ENCODE data around the gene BMP8B.
"Not testable (repeated sequence)": the region's sequence is repeated elsewhere in the genome, so short reads cannot be mapped to it uniquely, and the experiment has no call there.

Gene BMP8B

DNA sequence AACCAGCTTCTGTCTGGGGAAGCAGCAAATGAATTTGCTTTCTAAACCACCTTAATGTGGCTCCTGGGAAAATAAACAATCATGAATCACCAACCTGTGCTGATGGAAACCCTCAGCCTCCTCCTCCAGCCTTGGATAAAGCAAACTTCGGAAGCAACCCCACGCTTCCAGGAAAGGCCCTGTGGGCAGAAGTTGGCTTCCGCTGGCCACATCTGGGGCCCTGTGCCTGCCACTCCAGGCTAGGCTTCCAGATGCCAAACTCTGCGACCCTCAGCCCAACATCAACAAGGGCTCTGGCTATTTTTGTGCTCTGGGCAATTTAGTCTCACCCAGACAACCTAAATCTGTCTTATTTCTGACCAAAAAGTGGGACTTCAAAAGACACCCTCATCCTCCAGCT is 11.4 kb downstream of the BMP8B start:
- no peak for DNase-seq

DNA sequence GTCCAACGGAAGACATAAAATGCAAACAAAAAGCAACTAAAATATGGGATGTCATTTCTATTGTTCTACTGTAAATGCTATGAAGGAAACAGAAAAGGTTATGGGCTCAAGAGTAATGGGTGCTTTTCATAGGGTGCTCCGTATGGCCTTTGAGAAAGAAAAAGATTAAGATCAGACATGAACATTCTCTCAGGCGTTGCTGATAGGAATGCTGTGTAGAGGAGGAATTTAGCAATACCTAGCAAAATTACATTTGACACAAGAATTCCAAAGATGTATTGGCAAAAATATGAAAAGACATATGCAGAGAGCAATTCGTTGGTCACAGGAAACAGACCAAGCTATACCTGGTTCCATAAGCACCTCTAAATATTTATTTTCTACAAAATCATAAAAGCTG is 11.8 kb downstream of the BMP8B start:
- no peak for DNase-seq

DNA sequence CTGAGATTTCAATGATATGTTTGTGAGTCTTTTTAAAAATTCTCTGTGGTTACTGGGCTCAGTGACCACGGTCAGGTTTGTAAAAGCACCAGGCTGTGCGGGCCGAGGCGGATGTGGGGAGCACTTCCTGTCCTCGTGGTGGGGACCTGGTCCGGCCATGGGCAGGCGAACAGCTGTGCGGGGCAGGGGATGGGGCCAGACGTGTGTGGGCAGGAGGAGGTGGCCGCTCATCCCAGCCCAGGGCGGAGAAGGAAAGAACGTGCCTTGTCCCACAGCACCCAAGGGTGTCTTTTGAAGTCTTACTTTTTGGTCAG is 12.3 kb downstream of the BMP8B start:
- no peak for DNase-seq

DNA sequence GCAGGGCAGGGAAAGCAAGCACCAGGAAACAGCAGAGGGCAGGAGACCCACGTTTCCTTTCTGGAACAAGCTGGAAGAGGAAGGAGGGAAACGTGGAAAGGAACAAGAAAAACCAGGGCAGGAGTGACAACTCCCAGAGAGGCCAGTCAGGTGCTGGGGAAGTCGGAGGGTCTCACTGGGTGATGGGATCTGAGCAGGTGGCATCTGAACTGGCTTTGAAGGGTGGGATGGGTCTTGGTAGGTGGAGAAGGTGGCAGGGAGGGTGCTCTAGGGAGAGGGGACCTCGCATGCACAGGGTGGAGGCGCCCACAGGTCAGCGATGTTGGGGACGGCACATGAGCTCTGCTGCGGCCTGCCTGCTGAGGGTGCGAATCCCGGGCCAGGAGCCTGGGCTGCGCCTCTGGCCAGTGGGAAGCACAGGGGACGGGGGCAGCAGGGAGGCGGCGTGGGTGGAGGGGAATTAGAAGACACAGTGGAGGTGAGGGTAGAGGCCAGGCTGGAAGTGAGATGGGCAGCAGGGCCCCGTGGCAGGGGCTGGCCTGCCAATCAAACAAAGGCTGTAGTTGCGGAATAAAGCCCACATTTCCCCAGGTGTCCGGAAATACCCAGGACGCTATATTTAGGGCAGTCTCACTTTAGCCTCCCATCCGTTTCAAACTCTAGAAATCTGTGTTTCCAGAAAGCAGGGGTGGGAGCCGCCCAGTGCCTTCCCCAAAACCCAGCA is 12.8 kb downstream of the BMP8B start:
- DNase-seq: not testable (repeated sequence)

DNA sequence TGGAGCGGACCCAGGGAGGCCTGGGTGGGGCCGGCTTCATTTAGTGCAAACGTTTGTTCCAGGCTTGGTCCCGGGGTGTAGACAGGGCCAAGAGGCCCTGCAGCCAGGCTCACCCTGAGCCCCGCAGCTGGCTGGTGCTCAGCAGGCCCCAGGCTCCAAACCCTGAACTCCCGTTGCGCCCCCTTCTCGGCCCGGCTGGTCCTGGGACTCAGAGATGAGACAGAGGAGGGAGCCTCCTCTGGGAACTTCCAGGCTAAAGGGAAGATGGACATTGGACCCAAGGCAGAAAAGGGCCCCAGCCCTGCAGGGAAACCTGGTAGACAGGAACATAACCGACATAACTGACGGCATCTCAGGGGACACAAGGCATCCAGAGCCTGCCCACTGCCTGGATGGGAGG is 13.5 kb downstream of the BMP8B start:
- not testable (repeated sequence) for DNase-seq

DNA sequence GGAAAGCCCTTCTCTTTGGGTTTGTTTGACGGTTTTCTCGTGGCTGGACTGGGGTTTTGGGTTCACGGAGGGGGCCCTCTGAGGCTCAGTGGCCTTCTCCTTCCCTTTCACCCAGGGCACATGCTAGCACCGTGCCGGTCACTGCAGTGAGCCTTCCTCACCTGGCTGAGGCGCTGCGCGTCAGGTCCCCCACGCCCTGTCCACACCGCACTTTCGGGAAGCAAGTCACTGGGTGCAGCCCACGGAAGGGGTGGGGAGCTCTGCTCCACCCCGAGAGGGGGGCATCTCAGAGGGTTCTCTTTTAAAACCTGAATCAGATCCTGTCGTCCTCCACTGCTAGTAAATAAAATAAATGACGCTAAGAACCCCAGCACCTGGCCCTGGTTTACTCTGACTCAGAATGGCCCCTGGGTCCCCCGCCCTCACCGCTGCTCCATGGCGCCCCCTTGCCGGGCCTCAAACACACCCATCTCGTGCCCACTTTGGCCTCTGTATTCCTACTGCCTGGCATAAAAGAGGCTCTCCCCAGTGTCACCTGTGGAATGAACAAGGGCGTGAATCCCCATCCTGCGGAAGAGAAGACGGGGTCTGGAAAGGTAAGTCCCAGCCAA is 15.2 kb downstream of the BMP8B start:
- DNase-seq: not testable (repeated sequence)

DNA sequence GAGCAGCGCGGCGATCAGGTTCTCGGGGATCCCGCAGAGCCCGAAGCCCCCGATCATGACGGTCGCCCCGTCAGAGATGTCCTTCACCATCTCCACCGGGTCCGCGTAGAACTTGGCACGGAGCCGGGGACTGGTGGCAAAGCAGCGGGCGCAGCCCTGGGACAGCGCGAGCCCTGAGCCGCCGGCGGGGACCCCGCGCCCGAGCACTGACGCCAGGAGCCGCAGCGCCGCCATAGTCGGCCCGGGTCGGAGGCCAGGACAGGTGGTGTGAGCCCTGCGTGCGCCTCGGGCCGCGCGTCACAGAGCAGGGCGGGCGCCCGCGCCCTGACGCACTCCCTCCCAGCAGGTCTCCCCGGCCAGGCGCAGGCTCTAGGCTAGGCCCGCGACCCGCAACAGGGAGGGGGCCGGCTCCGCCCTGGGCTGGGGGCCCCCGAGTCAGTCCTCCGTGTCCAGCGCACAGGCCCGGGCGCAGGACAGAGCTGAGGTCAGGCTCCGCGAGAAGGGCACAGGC is 17.6 kb downstream of the BMP8B start, which contains the start of gene OXCT2:
Gene OXCT2, minus strand, starts transcription at position 327 of the 511 bp plus-strand sequence. Its CDS starts 93 bp downstream, at position 234.
- DNase-seq: not testable (repeated sequence)

DNA sequence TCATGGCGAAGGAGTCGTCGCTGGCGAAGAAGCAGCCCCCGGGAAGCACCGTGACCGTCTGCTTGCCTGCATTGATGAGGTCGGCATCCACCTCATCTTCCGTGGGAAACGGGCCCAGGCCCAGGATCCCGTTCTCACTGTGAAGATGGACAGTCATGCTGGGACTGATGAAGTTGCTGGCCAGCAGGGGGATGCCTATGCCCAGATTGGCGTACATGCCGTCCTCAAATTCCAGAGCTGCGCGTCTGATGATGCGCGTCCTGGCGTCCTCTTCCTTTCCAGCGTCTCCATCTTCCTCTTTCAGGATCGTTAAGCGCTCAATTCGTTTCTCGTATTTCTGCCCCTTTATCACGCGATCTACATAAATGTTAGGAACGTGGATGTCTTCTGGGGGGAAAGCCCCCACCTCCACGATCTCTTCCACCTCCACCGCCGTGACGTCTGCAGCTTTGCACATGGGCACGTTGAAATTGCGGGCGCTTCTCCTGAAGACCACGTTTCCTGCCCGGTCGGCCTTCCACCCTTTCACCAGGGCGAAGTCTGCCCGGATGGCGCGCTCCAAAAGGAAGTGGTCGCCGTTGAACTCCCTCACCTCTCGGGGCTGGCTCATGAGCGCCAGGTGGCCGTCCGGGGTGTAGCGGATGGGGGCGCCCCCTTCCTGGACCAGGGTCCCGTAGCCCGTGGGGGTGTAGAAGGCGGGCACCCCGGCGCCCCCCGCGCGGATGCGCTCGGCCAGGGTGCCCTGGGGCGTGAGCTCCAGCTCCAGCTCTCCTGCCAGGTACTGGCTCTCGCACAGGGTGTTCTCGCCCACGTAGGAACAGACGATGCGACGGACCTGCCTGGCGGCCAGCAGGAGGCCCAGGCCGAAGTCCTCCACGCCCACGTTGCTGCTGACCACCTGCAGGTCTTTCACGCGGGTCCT is 18.3 kb downstream of the BMP8B start:
- not testable (repeated sequence) for DNase-seq

DNA sequence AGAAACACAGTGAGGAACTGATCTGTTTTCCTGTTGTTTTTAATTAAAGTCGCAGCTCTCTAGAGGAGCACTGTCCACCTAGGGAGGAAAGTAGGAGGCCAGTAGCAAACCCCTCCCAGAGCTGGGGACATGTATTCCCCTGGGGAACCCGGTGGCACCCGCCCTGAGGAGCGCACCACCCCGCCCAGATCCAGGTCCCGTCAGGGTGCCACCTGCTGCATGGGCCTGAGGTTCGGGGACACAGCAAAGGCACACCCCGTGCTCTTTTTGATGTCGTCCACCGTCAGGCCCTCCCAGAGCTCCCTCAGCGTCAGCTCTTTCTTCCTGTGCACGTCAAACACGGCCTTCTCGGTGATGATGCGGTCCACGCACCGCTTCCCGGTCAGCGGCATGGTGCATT is 19.2 kb downstream of the BMP8B start:
- not testable (repeated sequence) for DNase-seq

DNA sequence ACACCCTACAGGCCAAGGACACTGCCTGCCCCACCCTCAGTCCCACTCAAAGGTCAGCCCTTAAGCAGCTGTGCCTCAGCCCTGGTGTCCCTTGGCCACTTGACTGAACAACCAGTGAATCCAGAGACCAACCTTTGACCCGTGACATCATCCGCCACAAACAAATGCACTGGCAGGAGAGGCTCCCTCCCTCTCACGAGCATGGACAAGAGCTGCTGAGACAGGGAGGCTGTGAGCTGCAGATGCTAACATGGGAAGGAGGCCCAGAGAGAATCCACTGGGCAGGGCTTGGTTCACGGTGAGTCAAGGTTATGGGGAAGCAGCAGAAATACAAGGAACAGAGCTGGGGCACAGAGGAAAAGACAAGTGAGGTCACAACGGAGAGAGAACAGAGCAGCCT is 22.2 kb downstream of the BMP8B start:
- DNase-seq: not testable (repeated sequence)

DNA sequence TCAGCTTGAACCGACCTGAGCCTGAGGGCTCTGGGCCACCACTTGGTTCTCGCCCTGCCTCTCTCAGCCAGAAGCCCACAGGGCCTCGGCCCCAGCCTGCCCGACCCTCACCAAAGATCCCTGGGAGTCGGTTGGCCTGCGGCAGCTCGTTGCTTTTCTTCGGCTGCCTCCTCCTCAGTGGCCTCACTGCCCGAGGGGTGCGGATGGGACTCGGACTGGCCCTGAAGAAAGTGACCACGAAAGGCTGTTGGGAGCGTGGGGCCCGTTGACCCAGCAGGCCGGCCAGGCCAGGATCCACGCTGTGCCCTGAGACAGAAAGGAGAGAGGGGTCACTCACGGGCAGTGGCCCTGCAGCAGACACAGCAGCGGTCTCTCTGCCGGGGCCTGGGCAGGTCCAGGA is 24.2 kb downstream of the BMP8B start:
- not testable (repeated sequence) for DNase-seq

DNA sequence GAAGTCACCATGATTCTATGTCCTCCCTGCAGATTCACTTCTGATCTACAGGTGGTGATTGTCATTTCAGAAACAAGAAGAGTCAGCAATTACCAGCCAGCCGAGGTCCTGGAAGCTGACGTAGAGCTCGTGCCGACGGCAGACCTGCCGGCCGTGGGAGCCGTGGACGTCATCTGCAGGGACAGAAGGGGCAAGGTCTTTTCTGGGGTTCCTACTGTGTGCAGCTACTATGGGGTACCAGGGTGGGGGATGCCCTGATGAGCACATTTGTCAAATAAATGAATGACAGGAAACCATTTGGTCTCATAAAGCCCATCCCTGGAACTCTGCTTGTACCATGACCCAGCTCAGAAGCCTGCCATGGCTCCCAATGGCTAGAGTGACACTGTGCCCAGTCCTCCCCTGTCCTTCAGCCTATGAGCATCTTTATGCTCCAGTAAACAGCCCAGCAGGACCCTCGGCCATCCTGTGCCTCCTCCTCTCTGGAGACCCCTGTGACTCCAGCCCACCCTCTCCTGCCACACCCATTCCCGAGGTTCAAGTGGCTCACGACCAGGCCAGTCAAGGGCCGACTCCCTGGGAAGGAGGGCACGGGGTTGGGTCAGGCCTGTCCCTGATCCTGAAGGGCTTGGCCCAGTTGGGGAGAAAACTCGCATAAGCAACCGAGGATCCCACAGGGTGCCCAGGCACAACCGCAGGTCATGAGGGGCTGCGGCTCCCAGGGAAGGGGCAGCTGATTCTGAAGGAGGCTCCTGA is 24.9 kb downstream of the BMP8B start:
- DNase-seq: not testable (repeated sequence)

DNA sequence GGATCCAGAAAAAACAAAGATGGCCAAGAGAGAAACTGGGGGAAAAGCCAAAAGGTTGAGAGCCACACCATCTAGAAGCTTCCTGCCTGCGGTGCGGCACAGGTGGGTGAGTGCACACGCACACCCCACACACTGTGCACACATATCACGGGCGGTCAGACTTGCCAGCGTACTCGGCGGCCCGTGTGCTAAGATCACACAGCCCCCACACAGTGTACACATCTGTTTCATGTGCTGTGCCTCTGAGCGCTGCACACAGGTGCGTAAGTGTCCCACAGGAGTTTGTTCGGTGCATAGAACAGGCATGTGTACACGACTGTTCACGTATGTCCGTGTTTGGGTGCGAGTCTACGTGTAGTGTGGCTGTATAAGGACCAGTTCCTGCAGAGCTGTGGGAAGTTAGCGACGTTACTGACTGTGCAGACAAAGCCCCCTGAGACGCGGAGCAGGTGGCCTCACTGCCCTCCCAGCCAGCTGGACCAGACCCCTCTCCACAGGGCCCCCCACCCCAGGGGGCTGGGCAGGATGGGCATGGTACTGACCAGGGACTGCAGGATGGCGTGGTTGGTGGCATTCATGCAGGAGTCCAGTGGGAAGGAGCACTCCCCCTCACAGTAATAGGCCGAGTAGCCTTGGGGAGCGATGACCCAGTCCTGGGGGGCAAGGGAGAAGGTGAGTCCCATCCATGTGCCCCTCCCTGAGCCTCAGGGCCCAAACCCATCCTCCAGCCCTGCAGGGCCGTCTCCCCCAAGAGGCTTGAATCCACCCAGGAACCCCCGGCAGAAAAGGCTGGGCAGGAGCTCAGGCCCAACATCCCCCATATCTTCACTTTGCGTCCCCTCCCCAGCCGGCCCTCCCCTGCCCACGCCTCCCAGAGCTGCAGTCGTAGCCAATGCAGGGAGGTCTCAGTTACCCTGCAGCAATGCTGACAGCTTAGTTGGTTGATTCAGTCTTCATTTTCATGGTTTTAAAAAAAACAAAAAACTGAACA is 25.8 kb downstream of the BMP8B start:
- DNase-seq: no peak

DNA sequence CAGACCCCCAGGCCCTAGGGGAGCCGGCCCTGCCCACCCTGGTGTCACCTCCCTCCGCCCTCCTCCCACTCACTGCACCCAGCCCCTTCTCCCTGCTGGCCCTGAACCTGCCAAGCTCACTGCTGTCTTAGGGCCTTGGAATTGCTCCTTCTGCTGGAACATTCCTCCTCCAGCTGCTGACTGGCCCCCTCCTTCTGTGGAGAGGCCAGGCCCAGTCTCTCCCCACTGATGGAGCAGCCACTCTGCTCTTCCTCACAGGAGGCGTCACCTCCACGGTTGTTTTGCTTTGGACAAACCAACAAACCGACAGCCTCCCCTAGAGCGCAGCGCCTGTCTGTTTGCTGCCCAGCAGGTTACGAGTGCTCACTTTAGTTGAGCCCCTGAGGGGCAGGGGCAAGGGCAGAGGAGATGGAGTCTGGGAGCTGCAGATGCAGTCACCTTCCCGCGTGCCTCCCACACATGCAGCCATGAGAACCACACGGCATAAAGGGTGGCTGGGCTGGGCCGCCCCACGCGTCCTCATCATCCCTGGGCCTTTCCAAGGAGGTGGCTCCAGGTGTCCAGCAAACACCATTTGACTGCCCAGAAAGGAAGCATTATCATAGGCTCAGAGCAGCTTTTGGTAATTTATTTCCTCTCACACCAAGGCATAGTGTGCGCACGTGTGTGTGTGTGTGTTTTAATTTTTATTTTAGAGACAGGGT is 27.0 kb downstream of the BMP8B start:
- no peak for DNase-seq

DNA sequence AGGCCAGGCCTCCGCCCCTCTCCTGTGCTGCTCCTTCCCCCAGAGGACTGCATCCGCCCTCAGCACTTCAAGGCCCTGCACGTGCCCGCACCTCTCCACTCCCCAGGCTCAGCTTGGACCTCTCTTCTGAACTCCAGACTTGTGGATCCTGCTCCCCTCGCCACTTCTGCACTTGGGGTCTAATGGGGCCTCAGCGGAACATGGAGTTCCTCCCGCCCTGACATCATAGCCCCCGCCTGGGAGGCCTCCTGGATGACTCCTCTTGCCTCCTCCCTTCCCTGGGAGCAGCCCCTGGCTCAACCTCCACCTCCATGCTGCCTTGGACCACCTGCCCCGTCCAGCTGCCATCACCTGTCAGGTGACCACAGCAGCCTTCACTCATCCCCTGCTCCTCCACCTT is 27.6 kb downstream of the BMP8B start:
- no peak for DNase-seq

DNA sequence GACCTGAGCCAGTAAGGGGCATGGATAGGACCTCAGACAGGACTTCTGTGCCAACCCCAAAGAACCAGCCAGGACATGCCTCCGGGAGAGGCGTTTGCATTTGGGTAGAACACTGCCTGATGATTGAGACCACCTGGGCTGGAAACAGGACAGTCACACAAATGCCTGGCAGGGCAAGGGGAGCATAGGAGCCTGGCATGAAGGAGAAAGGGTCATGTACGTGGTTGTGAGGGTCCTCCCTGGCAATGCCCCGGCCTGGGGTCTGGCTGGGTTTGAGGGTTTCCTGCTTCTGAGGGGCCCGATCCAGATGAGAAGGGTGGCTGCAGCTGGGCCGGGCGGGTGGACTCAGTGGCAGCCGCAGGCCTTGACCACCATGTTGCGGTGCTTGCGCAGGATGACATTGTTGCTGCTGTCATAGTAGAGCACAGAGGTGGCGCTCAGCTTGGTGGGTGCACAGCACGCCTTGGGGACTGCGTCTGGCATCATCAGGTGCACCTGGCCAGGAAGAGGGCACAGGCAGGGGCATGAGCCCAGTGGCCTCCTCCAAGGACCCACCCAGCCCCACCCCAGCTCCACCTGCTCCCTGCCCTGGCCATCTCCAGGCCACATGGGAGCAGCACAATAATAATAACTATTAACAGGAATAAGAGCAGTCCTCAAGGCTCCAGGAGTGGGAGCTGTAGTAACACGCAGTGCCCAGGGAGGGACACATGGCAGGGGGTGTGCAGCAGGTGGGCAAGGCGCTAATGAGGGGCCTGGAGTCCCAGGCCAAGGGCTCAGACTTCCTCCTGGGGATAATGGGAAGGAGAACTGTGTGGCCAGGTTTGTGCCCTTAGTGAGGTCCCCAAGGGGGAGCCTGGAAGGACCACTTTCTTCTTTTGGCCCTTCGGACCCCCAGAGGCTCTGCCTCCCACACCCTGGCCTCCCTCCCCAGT is 28.3 kb downstream of the BMP8B start:
- no peak for DNase-seq

DNA sequence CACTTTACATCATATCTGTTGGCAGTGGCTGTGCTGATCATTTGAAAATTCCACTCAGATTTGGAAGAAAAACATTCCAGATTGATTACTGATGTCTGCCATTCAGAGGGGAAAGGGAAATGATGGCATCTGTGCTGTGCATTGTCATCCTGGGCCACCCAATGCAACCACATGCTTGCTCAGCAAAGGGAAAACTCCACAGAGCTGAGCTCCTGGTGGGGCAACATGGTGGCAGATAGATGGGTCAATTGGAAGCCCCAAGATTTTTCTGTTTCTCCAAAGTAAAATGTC is 29.3 kb downstream of the BMP8B start:
- DNase-seq: no peak

DNA sequence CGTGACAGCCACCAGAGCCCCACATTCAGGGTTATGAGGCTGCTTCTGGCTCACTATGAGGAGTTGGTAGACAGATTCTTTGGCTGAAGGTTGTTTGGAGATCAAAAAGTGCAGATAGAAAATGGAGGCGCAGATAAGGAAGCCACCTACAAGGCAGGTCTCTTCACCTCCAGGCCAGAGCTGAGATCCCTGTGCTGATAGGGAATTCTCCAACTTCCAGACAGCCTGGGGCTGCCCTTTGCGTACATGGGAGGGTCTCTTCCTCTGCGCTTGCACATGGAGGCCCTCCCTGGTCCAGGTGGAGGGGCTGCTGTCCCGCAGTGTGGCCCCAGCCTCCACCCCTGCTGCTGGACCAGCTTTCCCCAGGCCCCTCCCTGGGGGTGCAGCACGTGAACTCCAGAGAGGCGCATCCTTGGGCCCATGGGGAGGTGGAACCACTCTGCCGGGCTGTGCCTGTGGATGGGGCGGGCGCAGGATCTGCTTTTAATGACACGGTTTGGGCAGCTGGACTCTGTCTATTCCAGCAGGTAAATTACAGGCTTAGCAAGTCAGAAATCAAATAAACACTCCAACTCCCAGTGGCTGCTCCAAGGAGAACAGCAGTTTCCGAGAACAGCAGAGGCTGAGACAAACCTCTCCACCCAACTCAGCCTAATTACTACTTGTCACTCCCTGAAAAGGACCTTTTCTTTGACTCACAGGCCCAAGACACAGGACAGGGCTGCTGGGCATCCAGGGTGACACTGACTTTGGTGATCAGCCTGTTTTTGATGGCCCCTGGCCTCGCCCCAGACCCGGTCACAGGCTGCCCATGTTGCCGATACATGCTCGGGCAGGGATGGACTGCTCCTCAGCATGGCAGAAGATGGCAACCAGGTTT is 29.9 kb downstream of the BMP8B start:
- DNase-seq: no peak

DNA sequence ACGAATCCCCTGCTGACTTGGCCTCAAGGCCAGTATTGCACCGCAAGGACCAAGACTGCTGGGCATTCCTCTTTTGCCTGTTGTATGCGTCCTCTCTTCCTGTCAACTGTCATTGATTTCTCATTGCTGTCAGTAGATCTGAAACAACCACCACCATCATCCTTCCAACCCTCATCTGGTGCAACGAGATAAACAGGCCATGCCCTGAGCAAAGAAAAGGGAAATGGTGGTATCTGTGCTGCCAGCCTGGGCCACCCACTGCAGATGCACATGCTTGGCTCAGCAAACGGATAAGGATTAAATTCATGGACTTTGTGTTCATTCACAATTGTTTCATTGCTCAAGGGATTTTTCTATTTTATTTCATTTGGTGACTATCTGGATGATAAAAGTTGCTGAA is 31.2 kb downstream of the BMP8B start:
- DNase-seq: no peak
